D721Med (cell line): Measurements from ENCODE around the gene RAMP1.
A peak's percentile ranks its signal among the peaks of the same experiment; 100 is the strongest.

Source experiments
- DNase-seq: peaks from one replicate; pipeline ENCODE4 v3.0.0; 2011; ENCODE audit warnings: low spot score; ENCODE audit not compliant: insufficient read length
- FAIRE-seq: peaks from 2 replicates; lab custom pipeline; 2011; peaks lifted over from hg19 to GRCh38; lab: Jason Lieb, UNC
- CTCF ChIP-seq: IDR thresholded peaks from 2 replicates; pipeline ENCODE4 v1.5.1; 2012; ENCODE audit warnings: mild to moderate bottlenecking, control low read depth; ENCODE audit not compliant: insufficient read depth; ENCODE audit errors: missing control alignments

RAMP1 gene

DNA sequence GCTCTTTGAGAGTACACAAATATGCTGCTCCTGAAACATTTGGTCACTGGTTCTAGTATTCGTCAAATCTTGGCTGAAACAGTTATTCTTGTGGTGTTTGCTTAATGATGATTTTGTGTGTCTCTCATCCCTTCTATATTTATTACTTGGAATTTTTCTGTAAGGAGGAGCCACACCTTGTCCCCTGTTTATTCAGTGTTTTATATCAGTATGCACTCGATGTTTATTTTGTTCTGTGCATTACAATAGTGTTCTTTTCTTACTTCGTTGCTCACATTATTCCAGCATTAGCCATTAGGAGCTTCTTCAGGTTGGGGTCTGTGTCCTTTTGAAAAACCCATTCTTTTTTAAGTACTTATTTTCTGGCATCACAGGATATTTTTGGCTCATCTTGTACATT is 5.1 kb upstream of the RAMP1 start:
- DNase-seq (no peak), FAIRE-seq (no peak)
- TF ChIP-seq CTCF: no peak

- FAIRE-seq: no peak
- DNase-seq: no peak
- TF ChIP-seq CTCF: no peak
Observed at GRCh38 chr2:237857791-237858190, 1.6 kb upstream of the RAMP1 start.

GRCh38 chr2:237858294-237859081 is 935 bp upstream of the RAMP1 start:
- FAIRE-seq (no peak), DNase-seq (peak; percentile 65)
- TF ChIP-seq CTCF: peak; percentile 89

GRCh38 chr2:237859082-237859433 is 365 bp upstream of the RAMP1 start:
- TF ChIP-seq CTCF: no peak
- FAIRE-seq: no peak
- no peak for DNase-seq

GRCh38 chr2:237860273-237860935 is 981 bp downstream of the RAMP1 start:
- no peak for DNase-seq
- no peak for TF ChIP-seq CTCF
- FAIRE-seq: no peak

DNA sequence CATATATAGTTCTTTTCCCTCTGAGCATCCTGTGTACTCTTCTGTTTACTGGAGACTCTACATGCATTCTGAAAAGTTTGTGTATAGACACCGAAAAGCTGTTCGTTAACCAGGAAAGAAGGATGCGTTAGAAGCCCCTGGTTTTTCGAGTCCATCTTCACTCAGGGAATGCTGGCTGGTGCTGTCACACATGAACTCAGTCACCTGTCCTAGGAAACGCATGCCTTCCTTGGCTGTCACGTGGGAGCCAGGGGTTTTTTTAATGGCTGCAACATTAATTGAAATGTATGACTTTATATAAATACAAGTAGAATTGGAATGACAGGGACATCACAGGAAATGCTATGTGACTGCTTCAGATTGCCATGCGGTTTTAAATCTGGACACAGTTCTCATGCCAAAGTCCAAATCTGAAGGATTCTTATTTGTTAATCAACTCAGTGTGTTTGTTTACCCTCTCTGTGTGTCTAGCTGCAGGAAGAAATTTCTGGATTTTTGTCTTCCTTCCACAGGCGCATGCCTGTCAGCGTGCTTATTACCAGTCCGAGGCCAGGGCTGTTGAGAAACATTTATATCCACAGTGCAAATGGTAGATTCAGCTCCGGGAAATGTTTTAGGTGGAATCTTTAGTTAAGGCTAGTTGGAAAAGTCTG is 2.6 kb downstream of the RAMP1 start:
- DNase-seq: no peak
- FAIRE-seq: no peak
- no peak for TF ChIP-seq CTCF

- no peak for TF ChIP-seq CTCF
- DNase-seq: no peak
- FAIRE-seq: no peak
Observed at GRCh38 chr2:237862528-237862895, 3.1 kb downstream of the RAMP1 start.
